Caki2 (cell line): Measurements from ENCODE around the gene FMO4. TPM values are rescaled to one million over a fixed set of nuclear protein-coding genes. Genes with fewer than 3 reads are reported as not detected.
"Not testable (repeated sequence)": the region's sequence is repeated elsewhere in the genome, so short reads cannot be mapped to it uniquely, and the experiment has no call there.

ENCODE experiments used
- DNase-seq: peaks from one replicate; pipeline ENCODE4 v3.0.0-alpha.2; 2015; ENCODE audit warnings: low read depth
- in situ Hi-C: cut with HindIII; loops from 2 replicates; pipeline ENCODE4 v1.10.0; 2016; ENCODE audit warnings: low sequenced_read_pairs, low pct_unique_long_range_greater_than_20kb, mixed read lengths
- total RNA-seq: library from RNA; depleted of rRNA; stranded (reverse); fragments of >200 nt; shearing (Covaris generic); gene quantifications from 2 replicates; pipeline ENCODE4 v1.2.3, GENCODE V29; 2014; ENCODE audit warnings: low replicate concordance

Gene FMO4
- total RNA-seq, 1 experiment from 2014 or later = 2.0 TPM

DNA sequence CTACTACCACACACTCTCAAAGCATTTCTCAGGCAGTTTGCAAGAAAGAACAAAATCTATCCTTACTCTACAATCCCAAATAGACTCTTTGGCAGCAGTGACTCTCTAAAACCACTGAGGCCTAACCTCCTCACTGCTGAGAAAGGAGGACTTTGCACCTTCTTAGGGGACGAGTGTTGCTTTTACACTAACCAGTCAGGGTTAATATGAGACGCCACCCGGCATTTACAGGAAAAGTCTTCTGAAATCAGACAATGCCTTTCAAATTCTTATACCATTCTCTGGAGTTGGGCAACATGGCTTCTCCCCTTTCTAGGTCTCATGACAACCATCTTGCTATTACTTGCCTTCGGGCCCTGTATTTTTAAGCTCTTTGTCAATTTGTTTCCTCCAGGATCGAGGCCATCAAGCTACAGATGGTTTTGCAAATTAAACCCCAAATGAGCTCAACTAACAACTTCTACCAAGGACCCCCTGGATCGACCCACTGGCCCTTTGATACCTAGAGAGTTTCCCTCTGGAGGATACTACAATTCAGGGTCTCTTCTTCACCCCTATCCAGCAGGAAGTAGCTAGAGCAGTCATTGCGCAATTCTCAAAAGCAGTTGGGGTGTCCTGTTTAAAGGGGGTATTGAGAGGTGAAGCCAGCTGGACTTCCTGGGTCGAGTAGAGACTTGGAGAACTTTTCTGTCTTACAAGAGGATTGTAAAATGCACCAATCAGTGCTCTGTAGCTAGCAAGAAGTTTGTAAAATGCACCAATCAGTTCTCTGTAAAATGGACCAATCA lies 2.0 kb upstream of the FMO4 start:
- in situ Hi-C loops = no loop called here
- DNase-seq = no peak

DNA sequence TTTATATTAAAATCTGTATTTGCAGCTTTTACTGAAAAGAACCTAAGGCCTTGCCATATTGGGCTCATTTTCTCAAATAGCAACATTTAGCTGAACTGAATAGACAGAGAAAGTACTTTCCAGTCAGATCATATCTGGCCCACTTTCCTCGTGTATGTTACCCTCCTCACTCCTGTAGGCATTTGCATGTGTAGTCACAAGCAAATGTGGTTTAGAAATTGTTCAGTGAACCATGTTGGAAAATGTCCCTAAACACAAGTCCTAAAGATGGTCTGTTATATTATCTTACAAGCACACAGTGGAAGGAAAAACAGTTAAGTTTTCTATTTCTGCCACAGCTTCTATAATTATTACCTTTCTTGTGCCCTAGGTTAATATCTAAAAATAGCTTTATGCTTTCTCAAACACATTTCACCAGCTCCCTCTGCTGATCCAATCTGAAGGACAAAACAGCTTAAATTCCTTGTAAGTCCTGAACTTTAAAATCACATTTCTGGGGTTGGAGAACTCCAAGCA lies 606 bp upstream of the FMO4 start:
- no peak for DNase-seq
- in situ Hi-C loops = no loop called here

DNA sequence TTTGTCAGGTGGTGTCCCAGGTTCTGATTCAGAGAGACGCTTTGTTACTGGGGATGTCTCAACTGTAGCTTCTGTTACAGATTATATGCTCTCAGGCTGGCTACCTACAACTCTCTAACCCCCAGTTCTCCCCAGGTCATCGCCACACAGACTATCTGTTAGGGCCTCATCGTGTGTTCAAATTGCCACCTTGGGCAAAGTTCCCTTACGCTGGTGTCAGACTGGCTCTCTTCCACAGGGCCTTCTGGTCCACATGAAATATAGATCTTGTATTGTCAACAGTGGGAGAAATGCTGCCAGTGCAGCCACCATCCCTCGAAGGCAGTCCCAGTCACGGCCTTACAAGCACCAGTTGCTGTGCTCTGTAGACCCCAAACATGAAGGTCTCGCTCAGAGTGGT lies 15.3 kb downstream of the FMO4 start:
- DNase-seq = no peak
- in situ Hi-C loops = no loop called here

DNA sequence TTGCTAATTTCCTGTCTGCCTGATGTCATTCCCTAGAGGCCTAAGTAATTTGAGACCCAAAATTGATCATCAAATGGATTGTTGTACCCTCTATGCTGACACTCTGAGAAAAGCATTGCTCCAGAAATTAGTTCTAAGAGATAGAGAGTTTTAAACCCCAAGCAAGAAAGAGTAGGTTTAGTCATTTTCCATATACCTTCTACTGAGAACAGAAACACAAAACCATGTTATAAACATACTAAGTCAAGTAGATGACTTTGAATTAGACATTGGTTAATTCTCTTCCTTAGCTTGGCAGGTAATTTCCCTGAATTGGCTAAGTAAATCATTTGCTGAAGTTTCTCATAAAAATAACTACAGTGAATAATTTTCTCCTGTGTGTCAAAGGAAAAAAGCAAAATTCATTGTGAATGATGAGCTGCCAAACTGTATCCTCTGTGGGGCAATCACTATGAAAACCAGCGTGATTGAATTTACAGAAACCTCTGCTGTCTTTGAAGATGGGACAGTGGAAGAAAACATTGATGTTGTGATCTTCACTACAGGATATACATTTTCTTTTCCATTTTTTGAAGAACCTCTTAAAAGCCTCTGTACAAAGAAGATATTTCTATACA lies 20.1 kb downstream of the FMO4 start:
- in situ Hi-C loops = no loop called here

DNA sequence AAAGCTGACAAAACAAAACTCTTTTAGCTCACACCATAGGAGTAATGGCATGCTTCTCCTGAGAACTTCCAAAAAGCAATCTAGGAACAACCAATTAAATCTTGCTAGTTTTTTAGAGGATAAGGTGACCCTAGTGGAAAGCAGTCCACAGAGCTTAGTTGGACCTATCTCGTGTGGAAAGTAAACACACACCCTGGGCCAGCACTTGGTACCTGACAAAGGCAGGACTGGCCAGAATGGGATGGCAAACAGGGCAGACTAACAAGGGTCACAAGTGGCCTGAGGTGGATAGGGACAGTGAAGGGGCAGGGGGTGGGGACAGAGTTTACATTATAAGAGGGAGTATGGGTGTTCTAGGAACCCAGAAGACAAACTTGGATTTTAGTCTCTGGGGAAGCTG lies 22.0 kb downstream of the FMO4 start:
- DNase-seq = no peak
- in situ Hi-C loops = no loop called here

More for the DNA sequence above, 20.1 kb downstream of the FMO4 start:
- DNase-seq = no peak

DNA sequence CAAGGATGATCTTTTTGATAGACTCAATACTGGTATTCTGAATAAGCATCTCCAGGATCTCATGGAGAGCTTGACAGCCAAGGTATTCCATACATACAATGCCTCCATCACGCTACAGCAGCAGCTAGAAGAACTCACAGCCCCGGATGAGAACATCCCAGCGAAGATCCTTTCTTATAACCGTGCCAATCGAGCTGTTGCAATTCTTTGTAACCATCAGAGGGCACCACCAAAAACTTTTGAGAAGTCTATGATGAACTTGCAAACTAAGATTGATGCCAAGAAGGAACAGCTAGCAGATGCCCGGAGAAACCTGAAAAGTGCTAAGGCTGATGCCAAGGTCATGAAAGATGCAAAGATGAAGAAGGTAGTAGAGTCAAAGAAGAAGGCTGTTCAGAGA lies 25.4 kb downstream of the FMO4 start:
- DNase-seq, in situ Hi-C loops: not testable (repeated sequence)

DNA sequence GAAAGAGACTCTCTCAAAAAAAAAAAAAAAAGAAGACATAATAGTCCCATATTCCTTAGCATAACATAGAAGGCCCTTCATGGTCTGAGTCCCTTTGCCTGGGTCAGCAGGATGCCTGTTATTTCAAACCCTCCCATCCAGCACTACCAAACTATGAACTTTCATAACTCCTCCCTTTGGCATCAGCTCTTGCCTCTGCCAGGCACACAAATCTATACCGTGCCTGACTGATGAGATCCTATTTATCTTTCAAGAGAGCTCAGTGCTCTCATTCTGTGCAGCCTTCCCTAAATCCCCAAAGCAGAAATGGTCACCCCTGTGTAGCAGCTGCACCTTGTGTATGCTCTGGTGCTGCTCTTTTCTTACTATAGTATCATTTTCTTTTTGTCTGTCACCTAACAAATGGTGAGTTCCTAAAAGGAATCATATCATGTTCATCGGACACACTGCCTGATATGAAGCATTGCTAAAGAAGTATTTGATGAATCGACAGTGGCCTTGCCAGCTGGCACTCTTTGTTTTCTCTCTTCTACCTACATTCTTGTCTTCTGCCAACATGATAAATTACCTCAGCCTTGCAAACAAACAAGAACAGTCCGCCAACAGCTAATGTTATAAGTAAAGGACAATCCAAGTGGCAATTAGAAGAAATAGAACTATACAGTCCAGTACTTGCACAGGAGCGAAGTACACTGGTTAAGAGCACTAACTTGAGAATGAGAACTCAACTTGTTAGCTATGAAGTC lies 29.9 kb downstream of the FMO4 start:
- in situ Hi-C loops = no loop called here
- no peak for DNase-seq

DNA sequence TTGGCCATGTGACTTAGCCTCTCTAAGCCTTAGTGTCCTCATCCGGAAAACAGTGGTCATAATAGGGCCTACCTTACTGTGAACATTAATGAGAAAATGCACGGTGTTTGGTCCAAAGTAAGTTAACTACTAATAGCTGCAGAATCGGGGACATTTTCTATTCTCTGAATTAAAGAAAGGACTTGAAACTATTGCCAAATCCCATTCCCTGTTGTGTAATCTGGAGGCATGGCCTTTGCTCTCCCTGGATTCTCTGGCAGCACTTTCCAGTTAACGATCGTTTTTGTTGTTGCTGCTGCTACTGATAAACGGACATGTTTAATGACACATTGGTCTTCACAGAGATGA lies 30.5 kb downstream of the FMO4 start:
- in situ Hi-C loops = no loop called here
- no peak for DNase-seq

DNA sequence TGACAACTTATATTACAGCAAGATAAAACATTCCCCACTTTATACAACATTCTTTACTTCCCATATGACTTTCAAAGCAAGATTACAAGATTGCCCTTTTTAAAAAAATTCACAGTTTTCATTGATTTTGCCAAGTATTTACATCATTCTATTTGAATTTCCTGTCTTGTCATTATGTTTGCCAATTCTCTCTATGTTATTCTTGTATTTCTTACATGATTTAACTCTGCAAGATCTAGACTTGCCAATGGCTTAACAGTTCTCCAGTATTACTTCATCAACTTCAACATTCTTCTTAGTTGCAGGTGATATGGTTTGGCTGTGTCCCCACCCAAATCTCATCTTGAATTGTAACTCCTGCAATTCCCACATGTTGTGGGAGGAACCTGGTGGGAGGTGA lies 31.6 kb downstream of the FMO4 start:
- no peak for DNase-seq
- in situ Hi-C loops = no loop called here

DNA sequence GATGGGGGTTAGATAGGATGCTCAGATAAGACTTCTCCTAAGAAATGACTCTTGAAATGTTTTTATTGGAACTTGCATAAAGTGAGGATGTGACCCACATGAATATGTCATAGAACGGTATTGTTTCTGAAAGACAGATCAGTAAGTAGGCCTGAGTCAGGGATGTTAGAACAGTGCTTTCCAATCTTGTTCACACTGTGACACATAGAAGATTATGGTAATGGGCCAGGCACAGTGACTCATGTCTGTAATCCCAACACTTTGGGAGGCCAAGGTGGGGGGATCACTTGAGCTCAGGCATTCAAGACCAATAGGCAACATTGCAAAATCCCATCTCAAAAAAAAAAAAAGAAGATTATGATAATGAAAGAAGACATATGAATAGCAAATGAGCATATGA lies 32.9 kb downstream of the FMO4 start:
- in situ Hi-C loops = no loop called here
- no peak for DNase-seq

DNA sequence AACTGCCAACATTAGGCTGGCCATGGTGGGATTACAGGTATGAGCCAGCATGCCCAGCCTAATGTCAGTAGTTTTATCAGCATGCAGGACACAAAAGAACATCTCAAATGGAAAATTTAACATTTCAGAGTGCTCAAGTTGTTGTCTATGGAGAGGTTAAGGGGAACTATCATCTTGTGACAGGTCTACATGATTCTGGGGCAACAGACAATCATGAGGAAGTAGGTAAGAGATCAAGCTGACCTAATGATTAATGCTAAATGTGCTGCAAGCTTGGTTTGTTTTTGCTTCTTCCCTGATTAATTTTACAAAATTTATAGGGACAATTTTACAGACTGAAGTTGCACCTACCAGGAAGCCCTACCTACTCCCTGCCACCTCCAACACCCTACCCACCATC lies 36.6 kb downstream of the FMO4 start:
- DNase-seq = no peak
- in situ Hi-C loops = no loop called here

DNA sequence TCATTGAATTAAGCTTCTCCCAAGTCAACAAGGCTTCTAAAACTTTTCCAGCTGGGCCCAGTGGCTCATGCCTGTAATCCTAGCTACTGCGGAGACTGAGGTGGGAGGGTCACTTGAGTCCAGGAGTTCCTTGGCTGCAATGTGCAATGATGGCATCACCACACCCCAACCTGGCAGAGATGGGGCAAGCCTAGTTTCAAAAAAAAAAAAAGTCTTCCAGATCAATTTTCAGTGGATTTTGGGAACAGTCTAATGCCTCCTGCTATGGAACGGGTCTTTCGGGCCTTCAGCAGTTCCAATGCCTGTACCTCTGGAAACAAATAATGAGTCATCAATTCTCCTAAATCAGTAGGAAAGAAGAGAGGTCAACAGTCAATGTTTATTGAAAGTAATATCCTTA lies 38.0 kb downstream of the FMO4 start:
- in situ Hi-C loops = no loop called here
- DNase-seq = no peak

DNA sequence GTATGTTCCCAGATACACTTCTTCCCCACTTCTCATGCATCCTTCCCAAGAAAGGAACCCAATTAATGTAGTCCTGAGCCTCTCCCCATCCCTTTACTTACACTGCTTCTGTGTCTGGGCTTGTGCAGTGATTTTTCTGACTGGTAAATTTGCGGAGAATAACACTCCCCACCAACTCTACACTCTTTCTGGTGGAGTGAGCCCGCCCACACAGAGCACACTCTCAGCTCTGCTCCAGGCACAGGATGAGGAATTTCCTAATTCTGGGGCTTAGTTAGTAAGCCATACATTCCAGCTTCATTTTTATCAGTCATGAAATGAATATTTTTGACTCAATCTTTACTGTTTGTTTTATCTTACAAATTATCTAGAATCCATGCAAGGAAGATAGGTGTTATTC lies 38.6 kb downstream of the FMO4 start:
- DNase-seq = no peak
- in situ Hi-C loops = no loop called here

DNA sequence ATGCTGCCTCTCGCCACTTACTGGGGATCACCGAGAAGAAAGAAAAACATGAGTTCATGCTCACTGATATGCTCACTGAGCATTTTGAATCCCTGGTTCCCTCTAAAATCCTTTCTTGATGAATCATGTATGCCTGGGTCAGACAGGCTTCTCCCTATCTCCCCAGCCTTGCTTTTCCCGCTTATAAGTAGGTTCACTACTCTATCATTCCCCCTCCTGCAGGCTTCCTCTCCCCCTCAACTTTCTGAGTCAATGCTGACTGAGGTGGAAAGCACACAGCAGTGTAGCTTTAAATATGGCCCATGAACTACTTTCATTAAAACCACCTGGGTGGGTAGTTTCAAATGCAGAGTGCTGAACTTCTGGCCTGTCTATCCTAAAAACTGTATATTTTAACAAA lies 41.7 kb downstream of the FMO4 start:
- in situ Hi-C loops = no loop called here
- DNase-seq = peak; percentile 61

DNA sequence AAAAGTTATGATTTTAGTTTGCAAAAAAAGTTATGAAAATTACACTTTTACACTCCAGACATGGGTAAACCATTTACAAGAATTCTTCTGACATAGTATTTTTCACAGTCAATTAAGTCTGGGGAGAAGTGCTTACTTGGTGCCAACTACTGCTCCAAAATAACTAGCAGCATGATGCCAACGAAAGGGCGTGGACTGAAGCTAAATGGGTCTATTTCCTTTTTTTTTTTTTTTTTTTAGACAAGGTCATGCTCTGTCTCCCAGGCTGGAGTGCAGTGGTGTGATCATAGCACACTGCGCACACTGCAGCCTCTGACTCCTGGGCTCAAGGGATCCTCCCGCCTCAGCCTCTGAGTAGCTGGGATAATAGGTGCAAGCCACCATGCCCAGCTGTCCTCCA lies 43.2 kb downstream of the FMO4 start:
- DNase-seq = peak; percentile 47
- in situ Hi-C loops = no loop called here

DNA sequence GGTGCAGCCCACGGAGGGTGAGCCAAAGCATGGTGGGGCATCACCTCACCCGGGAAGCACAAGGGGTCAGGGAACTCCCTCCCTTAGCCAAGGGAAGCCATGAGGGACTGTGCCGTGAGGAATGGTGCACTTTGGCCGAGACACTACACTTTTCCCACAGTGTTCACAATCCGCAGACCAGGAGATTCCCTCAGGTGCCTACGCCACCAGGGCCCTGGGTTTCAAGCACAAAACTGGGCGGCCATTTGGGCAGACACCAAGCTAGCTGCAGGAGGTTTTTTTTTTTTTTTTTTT lies 45.3 kb downstream of the FMO4 start:
- in situ Hi-C loops, DNase-seq: not testable (repeated sequence)

DNA sequence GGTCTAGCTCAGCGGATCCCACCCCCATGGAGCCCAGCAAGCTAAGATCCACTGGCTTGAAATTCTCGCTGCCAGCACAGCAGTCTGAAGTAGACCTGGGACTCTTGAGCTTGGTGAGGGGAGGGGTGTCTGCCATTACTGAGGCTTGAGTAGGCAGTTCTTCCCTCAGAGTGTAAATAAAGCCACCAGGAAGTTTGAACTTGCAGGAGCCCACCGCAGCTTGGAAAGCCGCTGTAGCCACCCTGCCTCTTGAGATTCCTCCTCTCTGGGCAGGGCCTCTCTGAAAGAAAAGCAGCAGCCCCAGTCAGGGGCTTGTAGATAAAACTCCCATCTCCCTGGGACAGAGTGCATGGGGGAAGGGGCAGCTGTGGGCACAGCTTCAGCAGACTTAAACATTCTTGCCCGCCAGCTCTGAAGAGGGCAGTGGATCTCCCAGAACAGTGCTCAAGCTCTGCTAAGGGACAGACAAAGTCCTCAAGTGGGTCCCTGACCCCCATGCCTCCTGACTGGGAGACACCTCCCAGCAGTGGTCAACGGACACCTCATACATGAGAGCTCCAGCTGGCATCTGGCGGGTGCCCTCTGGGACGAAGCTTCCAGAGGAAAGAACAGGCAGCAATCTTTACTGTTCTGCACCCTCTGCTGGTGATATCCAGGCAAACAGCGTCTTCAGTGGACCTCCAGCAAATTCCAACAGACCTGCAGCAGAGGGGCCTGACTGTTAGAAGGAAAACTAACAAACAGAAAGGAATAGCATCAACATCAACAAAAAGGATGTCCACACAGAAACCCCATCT lies 45.9 kb downstream of the FMO4 start:
- in situ Hi-C loops, DNase-seq: not testable (repeated sequence)

DNA sequence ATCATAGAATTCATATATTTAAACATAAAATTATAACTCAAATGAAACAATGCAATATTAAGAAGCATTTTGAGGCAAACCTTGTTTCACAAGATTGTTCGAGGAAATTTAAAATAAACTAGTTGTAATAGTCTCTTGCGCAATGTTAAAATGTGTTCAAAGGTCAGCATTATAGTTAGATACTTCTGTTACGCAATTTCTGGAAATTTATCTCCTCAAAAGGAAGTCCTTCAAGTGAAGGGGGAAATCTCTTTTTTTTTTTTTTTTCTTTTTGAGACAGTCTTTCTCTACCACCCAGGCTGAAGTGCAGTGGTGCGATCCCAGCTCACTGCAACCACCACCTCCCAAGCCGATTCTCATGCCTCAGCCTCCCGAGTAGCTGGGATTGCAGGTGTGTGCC lies 52.1 kb downstream of the FMO4 start:
- no peak for DNase-seq

DNA sequence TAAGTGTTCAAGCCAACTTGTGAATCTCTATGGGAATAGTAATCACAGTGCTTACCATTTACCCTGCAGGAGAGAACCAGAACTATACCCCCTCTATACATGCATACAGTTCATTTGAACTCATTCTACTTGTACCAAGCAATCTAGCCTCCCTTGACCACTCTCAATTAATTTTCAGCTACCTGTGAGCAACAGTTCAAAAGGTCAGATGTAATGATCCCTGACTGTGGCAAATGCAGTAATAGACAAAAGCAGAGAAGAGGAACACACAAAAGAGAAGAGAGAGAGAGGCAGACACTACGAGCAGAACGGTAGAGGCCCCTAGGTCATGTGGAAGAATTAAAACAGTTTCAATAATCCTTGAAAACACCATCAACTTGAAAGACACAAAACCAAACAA lies 52.8 kb downstream of the FMO4 start:
- in situ Hi-C loops = no loop called here
- peak; percentile 17 for DNase-seq

More for the DNA sequence above, 52.1 kb downstream of the FMO4 start:
- in situ Hi-C loops = no loop called here
